Measurements from ENCODE around the gene ADM5.

ADM5 gene

DNA sequence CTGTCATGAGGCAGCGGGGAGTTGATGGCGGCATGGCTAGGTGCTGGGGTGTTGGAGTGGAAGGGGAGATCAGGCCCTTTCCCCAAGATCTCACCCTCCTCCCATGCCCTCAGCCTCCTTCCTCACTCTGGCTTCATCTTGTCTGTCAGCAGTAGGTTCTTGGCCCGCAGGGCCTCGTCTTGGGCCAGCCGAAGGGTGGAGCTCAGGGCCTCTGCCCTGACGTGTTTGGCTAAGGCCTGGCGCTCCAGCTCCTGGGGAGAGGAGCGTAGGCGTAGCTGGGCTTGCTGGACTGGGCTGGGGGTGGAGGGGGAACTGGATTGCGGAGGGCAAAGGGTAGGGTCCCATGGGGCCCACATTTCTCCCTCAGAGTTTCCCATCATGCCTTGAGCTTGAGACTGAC lies 50.5 kb downstream of the ADM5 start:
- no peaks in the 10 kb centered on the region for H3F3A ChIP-seq (ENCODE audit: insufficient read depth, low read length)
- H3K9me2 ChIP-seq (ENCODE audit: low read depth, low read length), result no peaks in the 10 kb centered on the region
- no peaks in the 10 kb centered on the region for H4K20me1 ChIP-seq (ENCODE audit: insufficient read depth, low read length)
- H3K9me3 ChIP-seq (ENCODE audit: low read length), result no peaks in the 10 kb centered on the region
- no peaks in the 10 kb centered on the region for H3K4me1 ChIP-seq (ENCODE audit: insufficient read depth, low read length, severe bottlenecking)
- H3K79me2 ChIP-seq (ENCODE audit: insufficient read depth, low read length), result no peaks in the 10 kb centered on the region
- H2AFZ ChIP-seq (ENCODE audit: low read length), result no peak overlapping the region
- no peak overlapping the region for H3K4me3 ChIP-seq (ENCODE audit: low read depth, low read length, poor library complexity, severe bottlenecking)
- TF ChIP-seq, protein P1, sequence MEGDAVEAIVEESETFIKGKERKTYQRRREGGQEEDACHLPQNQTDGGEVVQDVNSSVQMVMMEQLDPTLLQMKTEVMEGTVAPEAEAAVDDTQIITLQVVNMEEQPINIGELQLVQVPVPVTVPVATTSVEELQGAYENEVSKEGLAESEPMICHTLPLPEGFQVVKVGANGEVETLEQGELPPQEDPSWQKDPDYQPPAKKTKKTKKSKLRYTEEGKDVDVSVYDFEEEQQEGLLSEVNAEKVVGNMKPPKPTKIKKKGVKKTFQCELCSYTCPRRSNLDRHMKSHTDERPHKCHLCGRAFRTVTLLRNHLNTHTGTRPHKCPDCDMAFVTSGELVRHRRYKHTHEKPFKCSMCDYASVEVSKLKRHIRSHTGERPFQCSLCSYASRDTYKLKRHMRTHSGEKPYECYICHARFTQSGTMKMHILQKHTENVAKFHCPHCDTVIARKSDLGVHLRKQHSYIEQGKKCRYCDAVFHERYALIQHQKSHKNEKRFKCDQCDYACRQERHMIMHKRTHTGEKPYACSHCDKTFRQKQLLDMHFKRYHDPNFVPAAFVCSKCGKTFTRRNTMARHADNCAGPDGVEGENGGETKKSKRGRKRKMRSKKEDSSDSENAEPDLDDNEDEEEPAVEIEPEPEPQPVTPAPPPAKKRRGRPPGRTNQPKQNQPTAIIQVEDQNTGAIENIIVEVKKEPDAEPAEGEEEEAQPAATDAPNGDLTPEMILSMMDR (IDR thresholded peaks at IDR 0.05; ENCODE audit: low read length), result no peak
- no peak for TF ChIP-seq EZH2 (IDR thresholded peaks at IDR 0.05; ENCODE audit: borderline replicate concordance, low read length)
- H3K27ac ChIP-seq (ENCODE audit: low read depth, low read length, poor library complexity, severe bottlenecking), result no peak overlapping the region
- H3K4me2 ChIP-seq (ENCODE audit: low read length), result no peak overlapping the region
- no peak overlapping the region for H3K9ac ChIP-seq (ENCODE audit: low read length)
- H3K36me3 ChIP-seq (ENCODE audit: insufficient read depth, low read length), result no peaks in the 10 kb centered on the region
- no peaks in the 10 kb centered on the region for H3K27me3 ChIP-seq (ENCODE audit: insufficient read depth, low read length)
